Stimulated activated CD8-positive, alpha-beta memory T cell treated with anti-CD3 and anti-CD28 coated beads, Interleukin-7, amount 100 ng/mL, for 1 hour (primary cell): Measurements from ENCODE around the gene CADM1.
"Not testable (repeated sequence)": the region's sequence is repeated elsewhere in the genome, so short reads cannot be mapped to it uniquely, and the experiment has no call there.

ENCODE experiments used
- DNase-seq, 2 donors: peaks; one replicate each; pipeline ENCODE4 v3.0.0-alpha.2; 2020; ENCODE audit warnings: low read depth in 2 of 2

The CADM1 gene

GRCh38 chr11:115476463-115477286 is 27.5 kb downstream of the CADM1 start:
- no peak for DNase-seq

DNA sequence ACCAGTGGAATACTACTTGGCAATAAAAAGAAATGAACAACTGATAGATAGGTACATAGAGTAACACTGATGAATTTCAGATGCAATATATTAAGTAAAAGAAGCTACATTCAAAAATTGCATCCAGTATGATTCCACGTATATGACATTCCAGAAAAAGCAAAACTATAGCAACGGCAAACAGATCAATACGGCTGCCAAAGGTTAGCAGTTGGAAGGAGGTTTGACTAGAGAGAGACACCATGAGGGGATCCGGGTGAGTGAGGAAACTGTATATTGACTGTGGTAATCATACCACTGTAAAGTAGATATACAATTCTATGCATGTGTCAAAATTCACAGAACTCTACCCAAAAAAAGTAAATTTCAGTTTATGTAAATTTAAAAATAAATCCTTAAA is 28.7 kb downstream of the CADM1 start:
- DNase-seq = no peak

DNA sequence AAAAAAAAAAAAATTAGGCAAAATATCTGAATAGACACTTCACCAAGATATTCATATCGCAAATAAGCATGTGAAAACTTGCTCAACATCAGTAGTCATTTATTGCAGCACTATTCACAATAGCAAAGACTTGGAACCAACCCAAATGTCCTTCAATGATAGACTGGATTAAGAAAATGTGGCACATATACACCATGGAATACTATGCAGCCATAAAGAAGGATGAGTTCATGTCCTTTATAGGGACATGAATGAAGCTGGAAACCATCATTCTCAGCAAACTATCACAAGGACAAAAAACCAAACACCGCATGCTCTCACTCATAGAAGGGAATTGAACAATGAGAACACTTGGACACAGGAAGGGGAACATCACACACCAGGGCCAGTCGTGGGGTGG is 29.9 kb downstream of the CADM1 start:
- DNase-seq = not testable (repeated sequence)

GRCh38 chr11:115473167-115473566 is 31.0 kb downstream of the CADM1 start:
- no peak for DNase-seq

GRCh38 chr11:115471367-115471766 is 32.8 kb downstream of the CADM1 start:
- DNase-seq = no peak

- no peak for DNase-seq
Observed at GRCh38 chr11:115470928-115471327, 33.3 kb downstream of the CADM1 start.

- no peak for DNase-seq
Observed at GRCh38 chr11:115469361-115469760, 34.9 kb downstream of the CADM1 start.

DNA sequence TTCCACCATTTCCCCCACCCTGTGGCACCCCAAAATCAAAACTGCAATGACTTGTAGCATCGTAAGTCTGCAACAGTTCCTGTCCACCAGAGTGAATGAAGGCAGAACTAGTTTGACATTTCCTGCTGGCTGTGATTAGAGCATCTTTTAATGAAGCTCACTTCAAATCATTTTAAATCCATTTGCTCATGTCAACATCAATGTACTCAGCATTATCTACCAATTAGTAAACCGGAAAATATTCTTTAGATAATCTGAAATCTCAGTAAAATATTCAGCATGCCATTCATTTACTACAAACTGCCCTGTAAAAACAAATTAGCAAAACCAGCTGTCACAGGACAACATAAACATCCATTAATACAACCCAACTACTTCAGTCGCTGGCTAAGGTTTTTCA is 38.1 kb downstream of the CADM1 start:
- no peak for DNase-seq

GRCh38 chr11:115464269-115464668 is 39.9 kb downstream of the CADM1 start:
- no peak for DNase-seq

DNA sequence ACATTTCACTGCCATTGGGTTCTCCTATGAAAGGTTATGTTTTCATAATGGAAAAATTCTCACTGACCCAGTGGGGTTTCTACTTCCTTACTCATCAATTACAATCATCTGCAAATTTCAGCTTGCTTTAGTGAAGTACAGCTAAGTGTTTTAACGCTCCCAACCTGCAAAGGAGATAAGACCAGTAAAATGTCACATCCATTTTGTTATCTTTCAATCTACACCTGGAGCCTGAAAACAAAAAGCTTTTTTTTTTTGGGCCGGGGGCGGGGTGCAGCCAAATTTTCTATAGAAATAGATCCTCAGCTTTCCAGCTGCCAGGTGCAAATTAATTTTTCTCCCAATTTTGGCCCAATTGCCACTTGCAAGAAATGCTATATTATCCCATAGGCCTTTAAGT is 40.6 kb downstream of the CADM1 start:
- DNase-seq = no peak

GRCh38 chr11:115462757-115463156 is 41.5 kb downstream of the CADM1 start:
- no peak for DNase-seq

DNA sequence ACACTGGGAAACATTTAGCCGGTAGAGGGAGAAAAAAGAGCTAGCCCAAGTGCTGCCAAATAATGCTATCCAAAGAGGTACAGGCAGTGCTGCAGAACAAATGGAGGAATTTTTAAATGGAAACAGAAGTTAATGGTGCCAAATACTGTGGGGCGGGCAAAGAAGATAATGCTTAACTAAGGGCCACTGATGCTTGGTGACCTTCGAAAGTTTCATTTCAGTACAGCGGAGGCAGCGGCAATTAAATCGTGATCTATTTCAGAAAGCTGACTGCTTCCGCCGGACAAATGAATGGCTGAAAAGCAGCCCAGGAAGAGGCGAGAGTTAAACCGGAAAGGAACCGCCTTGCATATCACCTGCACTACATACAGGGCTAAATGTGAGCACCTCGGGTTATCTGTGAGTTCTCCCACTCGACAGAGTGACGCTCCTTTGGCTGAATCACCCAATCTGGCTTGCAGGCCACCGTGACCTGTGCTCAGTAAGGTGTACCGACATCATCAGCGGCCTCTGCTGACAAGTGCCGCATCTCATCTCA is 42.1 kb downstream of the CADM1 start:
- DNase-seq = no peak

DNA sequence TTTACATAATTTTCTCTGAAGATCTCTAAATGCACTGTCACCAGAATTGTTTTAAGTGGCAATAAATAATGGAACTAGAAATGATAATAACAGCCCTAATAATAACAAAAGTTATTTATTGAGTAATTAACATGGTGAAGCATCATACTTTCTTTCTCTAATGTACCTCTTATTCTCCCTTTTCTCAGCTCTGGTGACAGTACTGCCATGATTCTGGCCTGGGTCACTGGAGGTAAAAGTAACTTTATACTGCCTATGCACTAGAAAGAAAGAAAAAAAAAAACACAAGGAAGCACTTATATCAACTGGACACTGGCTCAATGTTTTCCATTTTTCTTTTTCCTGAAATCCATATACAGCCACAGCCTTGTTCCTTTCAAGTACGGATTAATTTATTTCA is 43.7 kb downstream of the CADM1 start:
- no peak for DNase-seq

DNA sequence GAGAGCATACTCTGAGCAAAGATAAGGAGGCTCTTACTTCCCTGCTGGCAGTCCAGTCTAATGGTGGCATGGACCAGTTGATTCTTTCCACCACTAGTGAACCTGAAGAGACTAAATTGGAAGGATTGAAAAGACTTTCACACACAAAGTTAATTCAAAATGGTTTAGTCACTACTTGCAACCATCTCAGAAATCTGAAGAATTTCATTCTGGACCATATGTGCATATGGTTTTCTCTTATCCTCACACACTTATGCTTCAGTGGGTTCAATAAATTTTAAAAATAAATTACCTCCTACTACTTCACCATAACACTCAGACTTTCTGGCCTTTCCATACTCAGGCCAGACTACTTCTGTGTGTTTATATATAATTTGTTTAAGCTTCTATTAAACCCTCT is 44.7 kb downstream of the CADM1 start:
- DNase-seq = no peak

GRCh38 chr11:115458877-115459276 is 45.3 kb downstream of the CADM1 start:
- DNase-seq = no peak

DNA sequence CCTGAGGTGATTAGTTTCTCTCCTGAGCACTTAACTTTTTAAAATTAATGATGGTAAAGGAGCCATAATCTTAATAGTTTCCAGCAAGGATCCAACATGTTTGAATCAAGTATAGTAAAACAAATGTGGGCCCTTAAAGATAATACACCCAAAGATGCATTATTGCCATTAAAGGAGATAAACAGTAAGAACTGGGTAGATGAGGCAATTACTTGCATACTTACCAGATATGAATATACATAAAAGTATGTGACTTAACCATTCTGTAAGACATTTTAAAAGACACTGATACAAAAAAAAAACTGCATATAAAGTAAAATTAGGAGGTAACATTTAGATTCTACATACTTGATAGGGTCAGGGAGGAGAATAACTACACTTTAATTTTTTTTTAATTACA is 48.2 kb downstream of the CADM1 start:
- no peak for DNase-seq

- no peak for DNase-seq
Observed at GRCh38 chr11:115455613-115456012, 48.6 kb downstream of the CADM1 start.

DNA sequence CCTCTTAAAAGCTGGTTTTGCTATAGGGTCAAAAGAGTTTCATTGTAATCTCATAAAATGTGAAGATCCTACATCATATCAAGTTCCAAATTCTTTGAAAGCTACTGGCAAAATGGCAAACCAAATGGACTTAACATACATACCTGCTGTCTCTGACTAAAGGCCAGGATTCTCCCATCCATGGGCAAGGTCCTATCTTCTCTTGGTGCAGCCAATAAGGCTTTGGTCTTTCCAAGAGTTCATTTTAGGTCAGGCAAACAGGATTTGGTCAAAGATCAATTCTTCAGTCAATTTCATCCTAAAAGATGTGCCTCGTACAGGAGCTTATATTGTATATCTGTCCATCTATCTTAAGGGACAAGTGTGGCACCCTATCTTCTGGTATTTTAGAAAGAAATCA is 49.7 kb downstream of the CADM1 start:
- no peak for DNase-seq

- DNase-seq = no peak
Observed at GRCh38 chr11:115453693-115454490, 50.3 kb downstream of the CADM1 start.

GRCh38 chr11:115452241-115452640 is 52.0 kb downstream of the CADM1 start:
- DNase-seq = no peak

DNA sequence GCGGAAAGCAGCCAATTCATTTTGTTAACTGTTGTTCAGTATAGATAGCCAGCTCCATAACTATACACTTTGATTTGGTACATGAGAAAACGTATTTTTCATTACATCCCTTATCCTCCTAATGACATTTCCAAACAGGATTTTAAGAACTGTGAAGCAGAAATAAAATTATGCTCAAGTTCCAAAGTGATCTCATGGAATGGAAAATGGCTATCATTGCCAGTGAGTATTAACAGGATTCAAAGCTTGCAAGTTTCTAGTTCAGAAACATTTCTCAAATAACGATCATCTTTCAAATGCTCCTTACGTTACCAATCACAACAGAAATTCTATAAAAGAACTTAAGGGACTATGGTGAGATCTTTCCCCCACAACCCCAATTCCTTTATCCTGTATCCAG is 53.7 kb downstream of the CADM1 start:
- no peak for DNase-seq

DNA sequence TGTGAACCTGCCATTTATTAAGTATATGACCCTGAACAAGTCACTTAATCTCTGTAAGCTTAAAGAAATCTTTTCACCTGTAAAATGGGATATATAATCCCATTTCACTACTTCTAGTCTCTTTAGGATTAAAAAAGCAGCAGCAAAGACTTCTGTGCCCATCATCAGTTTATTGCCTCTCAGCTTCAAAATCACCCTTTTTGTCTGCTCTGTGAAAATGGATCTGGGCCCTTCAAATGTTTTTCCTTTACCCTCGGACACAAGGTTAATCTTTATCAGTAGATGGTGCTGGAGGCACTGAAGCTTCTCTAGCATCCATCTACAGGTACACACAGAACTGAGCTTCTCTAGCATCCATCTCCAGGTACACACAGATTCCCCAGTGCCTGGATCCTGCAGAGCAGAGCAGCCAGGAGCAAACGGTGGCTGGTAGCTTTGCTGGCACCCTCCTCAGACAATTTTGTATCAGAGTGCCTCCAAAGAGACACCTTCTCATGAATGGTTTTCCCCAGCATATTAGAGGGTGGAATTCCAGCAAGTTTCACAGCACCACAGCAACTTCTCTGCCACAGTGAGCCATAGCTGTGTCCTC is 56.8 kb downstream of the CADM1 start:
- no peak for DNase-seq

- DNase-seq = no peak
Observed at GRCh38 chr11:115446214-115446613, 58.0 kb downstream of the CADM1 start.
